GM21717 (cell line): ENCODE results near the gene SNRNP200.
A peak's percentile ranks its signal among the peaks of the same experiment; 100 is the strongest.
"Not testable (repeated sequence)": the region's sequence is repeated elsewhere in the genome, so short reads cannot be mapped to it uniquely, and the experiment has no call there.

Experiments used
- ATAC-seq: cut with Tn5 transposase; IDR thresholded peaks from one replicate; pipeline ENCODE4 v1.9.1; 2021; ENCODE audit warnings: mild to moderate bottlenecking, moderate library complexity; ENCODE audit not compliant: unreplicated experiment

Gene SNRNP200

GRCh38 chr2:96276787-96277499 lies 28.4 kb downstream of the SNRNP200 start:
- no peak for ATAC-seq

GRCh38 chr2:96274355-96275056 lies 30.8 kb downstream of the SNRNP200 start:
- no peak for ATAC-seq

- ATAC-seq: no peak
Observed at GRCh38 chr2:96273763-96274162, 31.6 kb downstream of the SNRNP200 start.

- no peak for ATAC-seq
Observed at GRCh38 chr2:96271995-96272394, 33.4 kb downstream of the SNRNP200 start.

GRCh38 chr2:96267159-96267971 lies 38.0 kb downstream of the SNRNP200 start:
- no peak for ATAC-seq

- peak; percentile 89 for ATAC-seq
Observed at GRCh38 chr2:96265840-96266679, 39.3 kb downstream of the SNRNP200 start, which contains the start of the genes CIAO1 and TMEM127. Gene CIAO1, plus strand, starts transcription at chr2:96266225. Its CDS starts 126 bp downstream, at chr2:96266351. Gene TMEM127, minus strand, starts transcription at chr2:96265997. Its CDS starts 616 bp downstream, at chr2:96265381.

- ATAC-seq: peak; percentile 23
Observed at GRCh38 chr2:96265349-96265839, 40.0 kb downstream of the SNRNP200 start.

GRCh38 chr2:96264656-96265348 lies 40.5 kb downstream of the SNRNP200 start:
- no peak for ATAC-seq

- no peak for ATAC-seq
Observed at GRCh38 chr2:96264086-96264485, 41.3 kb downstream of the SNRNP200 start.

- ATAC-seq: no peak
Observed at GRCh38 chr2:96262306-96262705, 43.0 kb downstream of the SNRNP200 start.

GRCh38 chr2:96261328-96262003 lies 43.9 kb downstream of the SNRNP200 start:
- ATAC-seq: no peak

GRCh38 chr2:96260387-96261260 lies 44.7 kb downstream of the SNRNP200 start:
- ATAC-seq: no peak

- no peak for ATAC-seq
Observed at GRCh38 chr2:96259497-96259921, 45.8 kb downstream of the SNRNP200 start.

- no peak for ATAC-seq
Observed at GRCh38 chr2:96258166-96259022, 47.0 kb downstream of the SNRNP200 start.

GRCh38 chr2:96257744-96258143 lies 47.6 kb downstream of the SNRNP200 start:
- ATAC-seq: not testable (repeated sequence)

GRCh38 chr2:96256611-96257113 lies 48.7 kb downstream of the SNRNP200 start:
- ATAC-seq: no peak

GRCh38 chr2:96254571-96254970 lies 50.8 kb downstream of the SNRNP200 start:
- ATAC-seq: no peak
